Left lung (tissue), 10 donors: ENCODE results near the gene KRTAP4-1. TPM values are rescaled to one million over a fixed set of nuclear protein-coding genes. Genes with fewer than 3 reads are reported as not detected.

Experiments used
- ATAC-seq: fragments of 200-7000 bp; cut with Tn5 transposase; one replicate; pipeline ENCODE4 v1.9.1; 2020; ENCODE audit warnings: moderate library complexity
- DNase-seq, 4 donors: peaks; one replicate each; pipeline ENCODE4 v3.0.0-alpha.2; 2013 to 2020
- H3K27ac ChIP-seq, 2 donors: fragments of 200-600 bp; sonication (generic) in 1 of 2; one replicate each; pipeline versions ENCODE4 v1.5.0 to v1.8.0; 2020 to 2021
- H3K27me3 ChIP-seq, 2 donors: fragments of 200-600 bp; sonication (generic) in 1 of 2; one replicate each; pipeline versions ENCODE4 v1.5.0 to v1.8.0; 2020 to 2021
- H3K36me3 ChIP-seq, 2 donors: fragments of 200-600 bp; sonication (generic) in 1 of 2; one replicate each; pipeline versions ENCODE4 v1.5.0 to v1.8.0; 2020 to 2021
- H3K4me1 ChIP-seq, 2 donors: fragments of 200-600 bp; one replicate each; pipeline ENCODE4 v1.8.0; 2021
- H3K4me3 ChIP-seq, 2 donors: fragments of 200-600 bp; sonication (generic) in 1 of 2; one replicate each; pipeline versions ENCODE4 v1.5.0 to v1.8.0; 2020 to 2021; ENCODE audit warnings: mild to moderate bottlenecking in 1 of 2
- H3K9me3 ChIP-seq, 2 donors: fragments of 200-600 bp; sonication (generic) in 1 of 2; one replicate each; pipeline versions ENCODE4 v1.5.0 to v1.8.0; 2020 to 2021
- CTCF ChIP-seq, 2 donors: fragments of 200-600 bp; sonication (generic) in 1 of 2; IDR thresholded peaks; one replicate each; pipeline versions ENCODE4 v1.5.0 to v1.8.0; 2021; ENCODE audit warnings: antibody characterized with exemption in 2 of 2
- intact Hi-C, 2 donors: fragments of 100-400 bp; cut with DNase I; formaldehyde crosslinking; loops; one replicate each; pipeline versions ENCODE4 v1.11.2 to v1.14.2; 2022
- polyA plus RNA-seq, 6 donors: library from polyadenylated mRNA; unstranded; fragments of 120-200 nt; gene quantifications; one replicate each; pipeline ENCODE4 v1.2.1, GENCODE V29; 2013; ENCODE audit not compliant: insufficient read length in 6 of 6
- total RNA-seq, 2 donors: library from RNA; stranded (reverse); fragmentation: NEBNext Ultra II Directional; extraction: Animal tissue kit (Norgen Biotek cat#: 25700); gene quantifications; one replicate each; pipeline ENCODE4 v1.2.1, GENCODE V29; 2021
- donor health status: DM: no; HTN: yes; CAD: no.
- donor health status: DM: no; HTN: no; CAD: no.

Gene KRTAP4-1
- total and polyA plus RNA-seq, 8 donors: not detected

- no peak for ATAC-seq
- peaks cover 0 to 14% of the 10 kb centered on the region in 2 donors for H3K27me3 ChIP-seq
- intact Hi-C loops: no loop called here
Measured at GRCh38 chr17:41223821-41224220, 39.1 kb upstream of the KRTAP4-1 start.

GRCh38 chr17:41215681-41216080 is 31.0 kb upstream of the KRTAP4-1 start:
- DNase-seq (no peak), ATAC-seq (no peak)
- Histone ChIP-seq H3K36me3 (no peaks in the 10 kb centered on the region), H3K9me3 (no peaks in the 10 kb centered on the region), H3K27me3 (peaks cover 0 to 32% of the 10 kb centered on the region in 2 donors), H3K4me3 (no peak overlapping the region), H3K4me1 (no peaks in the 10 kb centered on the region), H3K27ac (no peak overlapping the region)
- intact Hi-C loops: no loop called here
- no peak for TF ChIP-seq CTCF (IDR thresholded peaks at IDR 0.05)

More at GRCh38 chr17:41223821-41224220, 39.1 kb upstream of the KRTAP4-1 start:
- H3K4me1 ChIP-seq: no peaks in the 10 kb centered on the region
- no peak overlapping the region for H3K27ac ChIP-seq
- no peak for TF ChIP-seq CTCF (IDR thresholded peaks at IDR 0.05)
- H3K9me3 ChIP-seq: no peaks in the 10 kb centered on the region
- no peak overlapping the region for H3K4me3 ChIP-seq
- DNase-seq: no peak
- H3K36me3 ChIP-seq: no peaks in the 10 kb centered on the region

- H3K36me3 ChIP-seq: no peaks in the 10 kb centered on the region
- no peak overlapping the region for H3K4me3 ChIP-seq
- no peak for TF ChIP-seq CTCF (IDR thresholded peaks at IDR 0.05)
- intact Hi-C loops: no loop called here
- H3K27me3 ChIP-seq: peaks cover 0 to 43% of the 10 kb centered on the region in 2 donors
- ATAC-seq (no peak), DNase-seq (peak in 1 of 4 donors; percentile 53)
- H3K9me3 ChIP-seq: no peaks in the 10 kb centered on the region
- no peaks in the 10 kb centered on the region for H3K4me1 ChIP-seq
- no peak overlapping the region for H3K27ac ChIP-seq
Measured at GRCh38 chr17:41212524-41213169, 27.9 kb upstream of the KRTAP4-1 start.

GRCh38 chr17:41211845-41212466 is 27.2 kb upstream of the KRTAP4-1 start:
- DNase-seq (no peak), ATAC-seq (no peak)
- Histone ChIP-seq H3K9me3 (no peaks in the 10 kb centered on the region), H3K27ac (no peak overlapping the region), H3K4me3 (no peak overlapping the region), H3K36me3 (no peaks in the 10 kb centered on the region), H3K27me3 (peaks cover 0 to 42% of the 10 kb centered on the region in 2 donors), H3K4me1 (no peaks in the 10 kb centered on the region)
- no peak for TF ChIP-seq CTCF (IDR thresholded peaks at IDR 0.05)
- intact Hi-C loops: no loop called here

GRCh38 chr17:41199421-41200078 is 14.8 kb upstream of the KRTAP4-1 start:
- DNase-seq: no peak
- Histone ChIP-seq H3K27me3 (no peaks in the 10 kb centered on the region), H3K4me1 (no peaks in the 10 kb centered on the region), H3K36me3 (no peaks in the 10 kb centered on the region), H3K27ac (no peak overlapping the region), H3K4me3 (no peak overlapping the region), H3K9me3 (peaks cover 0 to 5% of the 10 kb centered on the region in 2 donors)
- no peak for TF ChIP-seq CTCF (IDR thresholded peaks at IDR 0.05)
- no peak for ATAC-seq
- intact Hi-C loops: no loop called here
